HG02623 (cell line): ENCODE measurements around the gene IP6K3.

Experiments
- ATAC-seq: cut with Tn5 transposase; IDR thresholded peaks from one replicate; pipeline ENCODE4 v1.9.1; 2021; ENCODE audit warnings: moderate library complexity; ENCODE audit not compliant: unreplicated experiment

Gene IP6K3

DNA sequence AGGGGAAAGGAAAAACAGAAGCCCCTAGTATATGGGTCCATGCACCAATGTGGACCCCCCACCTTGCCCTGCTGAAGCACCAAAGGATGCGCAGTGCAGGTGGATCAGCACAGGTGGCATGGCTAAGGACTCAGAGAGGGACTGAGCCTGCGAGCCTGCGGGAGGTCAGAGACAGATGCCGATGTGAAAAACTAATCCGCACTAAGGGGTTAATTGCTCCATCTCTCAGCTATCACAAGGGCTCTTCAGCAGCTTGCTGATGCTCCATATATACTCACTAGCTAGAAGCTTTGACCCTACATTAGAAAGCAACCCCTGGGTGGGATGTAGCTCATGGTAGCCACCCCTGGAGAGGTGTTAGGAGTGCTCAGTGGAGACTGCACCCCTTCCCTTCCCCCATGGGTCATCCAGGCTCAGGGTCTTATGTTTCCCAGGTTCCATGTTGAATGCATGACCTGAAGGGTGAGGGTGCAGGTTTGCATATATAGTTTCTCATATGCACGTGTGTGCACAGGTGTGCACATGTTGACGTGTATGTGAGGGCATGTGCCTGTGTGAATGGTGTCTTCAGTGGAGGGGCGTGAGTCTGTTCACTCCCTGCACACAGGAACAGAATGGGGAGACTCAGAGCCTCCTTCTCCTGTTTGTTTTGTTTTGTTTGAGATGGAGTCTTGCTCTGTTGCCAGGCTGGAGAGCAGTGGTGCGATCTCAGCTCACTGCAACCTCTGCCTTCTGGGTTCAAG is 13.4 kb upstream of the IP6K3 start:
- no peak for ATAC-seq

DNA sequence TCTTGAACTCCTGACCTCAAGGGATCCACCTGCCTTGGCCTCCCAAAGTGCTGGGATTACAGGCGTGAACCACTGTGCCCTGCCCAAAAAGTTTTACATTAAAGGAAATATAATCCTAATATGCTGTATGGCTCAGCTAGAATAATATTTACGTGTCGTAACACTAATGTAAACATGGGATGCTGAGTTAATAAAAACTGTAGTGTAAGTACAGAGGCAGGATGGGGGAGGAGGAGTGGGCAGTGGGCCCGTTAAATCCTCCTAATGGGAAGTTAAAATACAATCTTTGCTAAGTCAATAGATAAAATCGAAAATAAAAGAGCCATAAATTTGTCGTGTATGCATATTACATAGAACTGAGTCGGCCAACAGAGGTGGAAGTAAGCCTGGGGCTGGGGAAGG is 12.1 kb upstream of the IP6K3 start:
- no peak for ATAC-seq

DNA sequence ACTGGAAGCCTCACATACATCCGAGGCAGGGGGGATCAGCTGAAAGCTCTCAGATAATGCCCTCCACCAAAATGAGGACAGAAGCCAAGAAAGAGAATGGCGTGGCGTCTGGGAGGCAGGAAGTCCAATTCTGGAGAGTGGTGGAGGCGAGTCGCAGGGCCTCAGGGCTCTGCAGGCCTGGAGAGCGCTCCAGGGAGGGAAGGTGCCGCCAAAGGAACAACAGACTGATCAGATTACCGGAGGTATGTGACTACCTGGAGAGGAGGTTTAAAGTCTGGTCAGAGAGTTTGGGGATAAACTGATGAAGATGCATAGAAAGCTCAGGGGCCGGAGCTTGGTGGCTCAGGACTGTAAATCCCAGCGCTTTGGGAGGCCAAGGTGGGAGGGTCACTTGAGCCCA is 11.2 kb upstream of the IP6K3 start:
- ATAC-seq = no peak

DNA sequence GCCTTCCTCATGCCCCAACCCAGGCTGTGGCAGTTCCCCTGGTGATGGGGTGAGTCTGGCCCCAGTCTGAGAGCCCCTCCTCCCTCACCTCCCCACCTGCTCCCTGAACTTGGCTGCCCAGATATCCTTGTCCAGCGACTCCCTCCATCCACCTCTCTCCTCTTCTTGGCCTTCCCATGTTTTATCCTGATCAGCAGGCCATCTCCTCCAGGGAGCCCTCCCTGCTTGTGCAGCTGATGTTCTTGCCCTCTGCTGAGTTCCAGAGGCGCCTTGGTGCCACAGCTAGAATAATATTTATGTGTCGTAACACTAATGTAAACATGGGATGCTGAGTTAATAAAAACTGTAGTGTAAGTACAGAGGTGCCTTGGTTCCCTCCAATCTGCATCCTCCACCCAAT is 10.4 kb upstream of the IP6K3 start:
- ATAC-seq = no peak

DNA sequence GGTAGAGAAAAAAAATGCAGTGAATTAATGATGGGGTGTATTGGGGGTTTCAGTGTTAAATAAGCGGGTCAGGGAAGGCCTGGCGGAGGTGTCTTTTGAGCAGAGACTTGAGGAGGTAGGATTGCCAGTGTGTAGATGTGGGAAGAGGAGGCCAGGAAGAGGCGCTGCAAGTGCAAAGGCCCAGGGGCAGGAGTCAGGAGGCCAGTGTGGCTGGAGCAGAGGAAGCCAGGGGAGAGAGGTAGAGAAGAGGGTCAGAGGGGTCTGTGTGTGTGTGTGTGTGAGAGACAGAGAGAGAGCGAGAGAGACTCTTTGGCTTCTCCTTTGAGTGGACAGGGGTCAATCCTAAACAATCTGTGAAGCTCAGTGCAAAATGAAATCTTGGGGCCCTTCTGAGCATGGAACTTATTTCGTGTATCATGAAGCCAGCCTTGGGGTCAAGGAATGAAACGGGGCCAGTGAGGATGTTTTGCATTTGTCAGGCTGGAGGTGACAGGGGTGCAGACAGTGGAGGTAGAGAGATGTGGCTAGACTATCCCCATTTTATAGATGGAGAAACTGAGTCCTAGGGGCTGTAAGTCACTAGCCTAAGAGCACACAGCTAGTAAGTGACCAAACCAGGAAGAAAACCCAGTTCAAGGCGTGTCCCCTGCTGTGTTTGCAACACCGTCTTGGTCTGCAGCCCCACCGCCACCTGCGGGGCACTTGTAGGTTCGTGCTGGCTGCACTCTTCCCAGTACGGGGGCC is 9.7 kb upstream of the IP6K3 start:
- ATAC-seq = no peak

DNA sequence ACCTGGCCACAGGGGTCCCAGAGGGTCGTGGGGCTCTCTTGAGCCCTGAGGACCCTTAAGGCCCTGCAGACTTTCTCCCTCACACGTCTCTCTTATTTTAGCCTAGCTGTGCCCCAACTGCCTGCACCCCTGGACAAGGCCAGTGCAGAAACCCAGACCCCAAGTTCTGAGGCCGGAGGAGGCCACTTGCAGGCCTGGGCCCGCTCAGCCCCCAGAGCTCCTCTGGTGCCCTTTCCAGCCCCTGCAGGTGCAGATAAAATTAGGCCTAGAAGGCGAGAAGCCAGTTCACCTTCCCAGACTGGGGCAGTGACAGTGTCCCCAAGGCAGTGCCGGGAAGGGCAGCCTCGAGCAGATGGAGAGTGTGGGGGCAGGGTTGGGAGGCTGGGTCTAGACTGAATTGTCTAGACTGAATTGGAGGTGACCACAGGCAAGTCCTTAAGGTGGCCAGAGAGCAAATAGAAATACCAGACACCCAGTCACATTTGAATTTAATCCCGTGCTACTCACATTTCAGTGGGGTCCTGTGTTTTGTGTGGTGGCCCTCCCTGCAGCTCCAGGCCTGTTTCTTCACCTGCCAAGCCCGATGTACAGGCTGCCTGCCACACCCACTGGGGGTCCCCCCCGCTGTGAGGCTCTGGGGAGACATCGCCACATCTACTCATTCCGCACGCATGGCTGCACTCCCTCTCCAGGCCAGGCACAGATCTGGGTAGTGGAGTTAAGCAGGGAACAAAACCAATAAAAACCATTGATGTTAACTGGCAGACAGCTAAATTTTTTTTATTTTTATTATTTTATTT is 8.6 kb upstream of the IP6K3 start:
- ATAC-seq = no peak

DNA sequence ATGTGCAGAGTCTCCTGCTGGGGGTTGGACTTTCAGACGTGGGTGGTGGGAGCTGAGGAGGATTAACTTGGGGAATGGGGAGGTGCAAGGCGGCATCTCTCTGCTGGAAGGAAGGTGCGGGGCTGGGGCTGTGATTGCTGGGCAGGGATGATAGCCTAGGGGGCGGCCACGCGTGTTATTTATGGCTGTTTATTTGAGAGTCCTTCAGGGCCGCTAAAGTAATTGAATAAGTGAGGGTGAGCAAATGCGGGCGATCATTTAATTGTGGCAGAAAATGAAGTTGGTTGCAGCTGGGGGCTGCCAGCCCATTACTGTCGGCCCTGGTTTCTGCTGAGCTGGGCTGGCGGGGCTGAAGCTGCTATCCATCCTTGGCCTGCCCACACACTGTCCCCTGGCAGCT is 7.5 kb upstream of the IP6K3 start:
- no peak for ATAC-seq

DNA sequence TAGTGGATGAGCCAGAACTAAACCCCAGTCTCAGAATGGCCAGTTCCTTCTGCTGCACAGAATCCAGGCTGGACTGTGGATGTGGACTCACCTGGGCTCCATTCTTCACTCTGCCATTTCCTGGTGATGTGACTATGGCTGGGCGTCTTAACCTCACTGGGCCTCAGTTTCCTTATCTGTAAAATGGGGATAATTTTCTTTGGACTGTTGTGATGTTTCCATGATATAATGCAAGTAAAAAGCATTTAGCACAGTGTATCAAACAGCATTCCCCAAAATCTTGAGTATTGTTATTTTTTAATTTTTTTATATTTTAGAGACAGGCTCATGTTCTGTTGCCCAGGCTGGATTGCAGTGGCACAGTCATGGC is 5.9 kb upstream of the IP6K3 start:
- no peak for ATAC-seq

DNA sequence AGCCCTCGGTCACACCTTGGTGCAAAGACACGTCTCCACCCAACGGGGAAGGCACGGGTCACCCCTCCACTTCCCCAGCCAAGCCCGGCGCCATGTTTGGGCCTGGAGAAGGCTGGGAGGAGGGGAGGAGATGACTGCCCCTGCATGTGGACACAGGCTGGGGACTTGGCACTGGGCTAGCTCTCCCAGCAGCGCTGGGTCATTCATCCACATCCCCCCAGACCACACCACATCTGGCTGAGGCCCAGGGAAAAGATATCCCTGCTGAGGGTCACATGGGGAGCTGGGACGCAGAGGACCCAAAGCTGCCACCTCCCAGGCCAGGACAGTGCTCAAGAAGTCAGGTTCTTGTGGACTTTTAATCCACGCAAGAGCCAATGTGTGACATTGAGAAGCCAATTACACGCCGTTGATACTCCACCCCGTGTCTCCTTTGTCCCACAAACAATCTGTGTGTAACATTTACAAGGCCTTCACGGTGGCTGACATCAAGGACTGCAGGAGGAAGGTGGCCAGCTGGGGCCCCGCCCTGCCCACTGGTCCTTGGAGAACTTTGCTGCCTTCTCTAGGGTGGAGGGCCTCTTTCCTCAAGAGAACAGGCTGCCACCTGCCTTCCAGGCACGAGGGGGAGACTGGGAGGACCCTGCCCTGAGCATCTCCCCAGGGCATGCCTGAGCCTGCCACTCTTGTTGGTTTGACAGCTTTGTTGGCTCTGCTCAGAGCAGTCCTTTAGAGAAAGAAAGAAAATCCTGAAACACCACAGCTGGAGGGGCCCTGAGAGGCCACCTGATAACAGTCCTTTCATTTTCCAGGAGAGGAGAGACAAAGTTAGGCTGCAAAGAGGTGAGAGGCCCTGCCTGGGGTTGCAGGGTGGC is 5.3 kb upstream of the IP6K3 start:
- ATAC-seq = no peak

DNA sequence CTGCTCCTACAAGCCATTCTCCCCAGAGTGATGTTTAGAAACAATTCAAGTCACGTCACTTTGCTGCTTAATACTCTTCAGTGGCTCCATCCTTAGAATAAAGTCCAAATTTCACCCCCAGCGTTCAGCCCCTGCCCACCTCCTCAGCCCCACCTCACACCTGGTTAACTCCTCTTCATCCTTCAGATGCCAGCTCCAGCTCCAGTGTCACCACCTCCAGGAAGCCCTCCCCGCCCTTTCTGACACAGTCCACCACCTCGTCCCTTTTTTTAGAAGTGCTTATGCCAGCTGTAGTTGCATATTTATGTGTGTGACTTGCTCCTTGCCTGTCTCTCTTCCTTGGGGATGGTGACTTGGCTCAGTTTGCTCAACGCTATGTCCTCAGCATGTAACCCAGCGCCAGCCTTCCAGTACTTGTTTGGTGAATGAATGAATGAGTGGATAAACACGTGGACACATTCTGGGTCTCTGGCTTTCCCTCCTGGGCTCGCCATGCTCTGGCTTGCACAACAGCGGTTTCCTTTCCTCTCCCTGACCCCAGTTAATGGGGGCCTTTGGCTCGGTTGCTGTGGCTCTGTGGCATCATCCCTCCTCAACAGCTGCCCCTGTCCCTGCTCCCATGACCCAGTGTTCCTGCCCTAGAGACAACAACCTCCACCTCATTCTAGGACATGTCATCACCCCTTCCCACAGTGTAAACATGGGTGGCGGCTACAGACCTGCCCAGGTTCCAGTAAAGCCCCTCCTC is 3.7 kb upstream of the IP6K3 start:
- no peak for ATAC-seq

DNA sequence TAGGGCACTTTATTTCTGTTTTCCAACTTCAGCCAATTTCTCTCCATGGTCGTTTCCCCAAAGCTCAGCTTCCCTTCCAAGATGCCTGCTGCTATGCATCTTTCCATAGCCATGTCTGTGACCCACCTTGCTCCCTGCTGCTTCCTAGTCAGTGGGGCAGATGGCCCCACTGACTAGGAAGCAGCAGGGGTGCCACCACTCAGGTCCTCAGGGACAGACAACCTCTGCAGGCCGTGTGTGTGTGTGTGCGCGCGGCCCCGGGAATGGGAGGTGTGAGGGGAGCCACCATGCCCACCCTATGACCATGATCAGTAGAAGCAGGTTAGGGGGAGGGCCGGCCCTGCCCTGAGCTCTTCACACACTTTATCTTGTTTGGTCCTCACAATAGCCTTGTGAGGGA is 2.7 kb upstream of the IP6K3 start:
- no peak for ATAC-seq

DNA sequence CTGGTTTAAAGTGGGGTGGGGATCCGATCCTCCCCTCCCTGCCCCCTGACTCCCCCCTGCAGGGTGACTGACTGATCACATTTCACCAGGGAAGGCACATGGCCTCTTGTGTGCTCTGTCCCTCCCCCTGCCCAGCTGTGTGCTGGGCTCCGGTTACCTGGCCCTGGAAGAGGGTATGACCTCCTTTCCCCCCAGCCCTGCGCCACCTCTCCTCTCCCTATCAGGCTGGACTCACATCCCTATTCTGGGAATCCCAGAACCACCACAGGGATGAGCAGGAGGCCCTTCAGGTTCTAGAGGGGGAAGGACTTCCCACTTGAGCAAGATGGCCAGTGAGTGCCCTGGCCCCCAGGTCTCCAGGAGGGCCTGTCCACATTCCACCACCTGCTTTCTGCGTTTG is 2.1 kb upstream of the IP6K3 start:
- no peak for ATAC-seq

DNA sequence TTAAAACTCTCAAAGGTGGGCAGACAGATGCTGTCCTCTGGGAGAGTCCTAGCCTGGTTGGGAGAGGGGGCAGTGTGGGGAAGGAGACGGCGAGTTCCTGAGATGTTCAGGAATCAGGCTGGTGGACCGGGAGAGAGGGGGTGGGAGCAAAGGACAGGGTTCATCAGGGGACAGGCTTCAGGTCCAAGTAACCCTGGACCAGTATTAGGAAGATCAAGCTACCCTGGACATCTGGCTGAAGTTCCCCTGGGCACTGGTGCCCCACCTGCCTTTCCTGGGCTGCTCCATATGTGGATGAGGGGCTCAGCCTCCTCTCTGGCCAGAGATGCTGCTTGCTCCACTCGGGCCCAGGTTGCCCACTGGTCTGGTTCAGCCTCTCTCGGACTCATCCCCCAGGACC is 1.1 kb upstream of the IP6K3 start:
- ATAC-seq = no peak

DNA sequence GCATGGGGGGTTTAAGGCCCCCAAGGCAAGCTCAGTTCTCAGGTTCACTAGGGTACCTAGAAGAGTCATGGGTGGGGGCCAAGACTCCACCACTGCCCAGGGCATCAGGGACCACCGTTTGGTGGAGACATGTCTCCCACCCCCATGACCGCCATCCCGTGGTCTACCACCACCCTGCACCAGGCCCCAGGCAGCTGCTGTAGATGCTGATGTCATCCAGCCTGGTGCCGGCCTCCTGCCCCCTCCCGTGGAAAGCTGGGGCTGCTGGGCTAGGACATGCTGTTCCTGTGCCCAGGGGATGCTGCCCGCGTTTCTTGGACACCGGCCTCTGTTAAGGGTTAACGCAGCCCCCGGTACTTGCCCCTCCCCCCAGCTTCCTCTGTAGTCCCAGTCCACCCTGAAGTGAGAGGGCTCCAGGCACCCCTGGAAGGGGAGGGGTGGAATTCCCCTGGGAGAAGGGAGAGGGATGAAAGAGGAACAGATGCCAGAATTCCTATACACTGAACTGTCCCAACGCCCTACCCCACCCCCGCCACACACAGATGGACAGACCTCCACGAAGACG is 587 bp downstream of the IP6K3 start:
- no peak for ATAC-seq

DNA sequence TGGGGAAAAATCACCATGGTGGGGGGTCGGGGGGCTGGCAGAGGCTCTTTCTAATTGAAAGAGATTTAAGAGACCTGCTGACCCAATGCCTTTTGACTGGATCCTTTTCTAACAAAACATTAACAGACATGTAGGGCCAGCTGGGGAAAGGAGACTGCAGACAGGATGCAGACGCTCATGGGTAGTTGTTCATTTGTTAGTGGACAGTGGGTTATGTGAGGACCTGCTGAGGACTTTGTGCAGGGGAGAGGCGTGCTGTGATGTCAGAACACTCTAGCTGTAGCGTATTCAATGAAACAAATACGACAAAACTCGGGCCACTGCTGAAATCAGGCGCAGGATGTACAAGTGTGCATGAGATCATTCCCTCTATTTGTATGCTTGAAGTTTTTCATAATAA is 1.2 kb downstream of the IP6K3 start:
- ATAC-seq = no peak

DNA sequence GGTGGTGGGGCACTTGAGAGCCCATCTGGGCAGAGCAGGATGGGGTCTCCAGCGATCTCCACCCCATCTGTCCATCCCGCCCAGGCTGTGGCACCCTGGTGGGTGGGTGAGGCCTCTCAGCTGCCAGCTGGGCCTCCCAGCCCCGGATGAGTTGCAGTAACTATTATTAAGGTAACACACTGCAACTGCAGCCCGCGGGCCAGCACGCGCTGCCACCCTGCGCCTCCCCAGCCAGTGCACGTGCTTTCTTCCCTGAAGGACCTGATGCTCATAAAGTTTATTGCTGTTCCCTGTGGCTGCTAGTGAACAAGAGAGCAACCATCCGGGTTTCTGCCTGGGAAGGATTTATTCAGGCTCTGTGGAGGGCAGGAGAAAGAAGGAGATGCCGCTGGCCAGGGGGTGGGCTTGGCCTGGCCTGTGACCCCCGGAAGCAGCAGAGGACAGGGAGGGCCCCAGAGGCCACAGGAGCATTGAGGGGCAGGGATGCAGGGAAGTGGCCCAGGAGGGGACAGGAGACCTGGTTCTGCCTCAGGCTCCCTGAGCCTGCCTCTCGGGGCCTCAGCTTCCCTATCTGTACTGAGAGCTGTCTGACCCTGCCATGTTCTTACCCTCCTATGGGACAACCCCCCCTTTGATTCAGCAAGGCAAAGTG is 1.7 kb downstream of the IP6K3 start:
- ATAC-seq = no peak

DNA sequence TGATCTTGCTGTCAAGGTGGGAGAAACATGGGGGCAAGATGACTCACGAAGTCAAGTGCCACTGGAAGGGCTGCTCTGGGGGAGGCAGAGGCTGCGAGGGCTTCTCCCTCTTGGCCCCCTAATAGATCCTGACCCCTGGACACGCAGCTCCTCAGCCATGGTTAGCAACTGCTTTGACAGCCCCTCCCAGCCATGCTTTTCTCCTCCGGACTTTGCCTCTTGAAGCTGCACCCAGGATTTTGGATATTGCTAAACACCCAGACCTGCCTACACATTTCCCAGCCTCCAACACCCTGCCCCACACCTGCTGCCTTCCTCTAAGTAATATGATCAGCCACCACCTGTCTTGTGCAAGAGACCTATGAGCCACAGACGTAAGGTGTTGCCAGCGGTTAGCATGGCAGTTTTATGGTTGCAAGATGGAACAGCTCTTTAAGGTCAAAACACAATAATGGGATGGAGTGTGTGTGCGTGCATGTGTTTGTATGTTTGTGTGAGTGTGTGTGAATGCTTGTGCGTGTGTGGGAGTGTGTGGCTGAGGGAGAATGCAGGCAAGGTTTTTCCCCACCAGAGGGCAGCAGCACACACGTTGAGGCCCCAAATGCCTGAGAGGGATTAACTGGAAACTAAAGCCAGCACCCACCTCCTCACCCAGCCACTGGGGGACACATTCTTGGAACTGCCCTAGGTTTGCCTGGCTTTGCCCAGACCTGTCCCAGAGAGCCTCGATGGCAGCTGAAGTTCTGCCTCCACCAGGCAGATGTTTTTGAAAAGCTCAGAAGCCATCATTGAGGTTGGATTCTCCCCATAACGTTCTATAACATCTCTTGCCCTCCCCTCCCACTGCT is 2.5 kb downstream of the IP6K3 start:
- no peak for ATAC-seq

DNA sequence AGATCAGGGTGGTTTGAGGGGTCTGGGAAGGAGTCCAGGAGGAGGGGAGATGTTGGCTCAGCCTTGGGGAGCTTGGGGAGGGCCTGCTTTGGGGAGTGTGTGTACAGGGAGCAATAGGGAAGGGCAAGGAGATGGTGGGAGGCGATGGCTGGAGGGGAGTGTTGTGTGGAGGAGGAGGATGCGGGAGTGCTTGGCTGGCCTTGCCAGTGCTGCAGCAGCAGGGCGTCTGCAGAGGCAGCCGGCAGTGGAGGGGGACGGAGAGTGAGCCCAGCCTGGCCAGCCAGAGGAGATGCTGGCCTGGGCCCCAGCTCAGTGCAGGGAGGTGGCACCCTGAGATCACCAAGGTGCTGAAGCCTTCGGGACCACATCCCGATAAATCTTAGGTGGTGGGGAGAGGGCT is 3.9 kb downstream of the IP6K3 start:
- ATAC-seq = no peak

DNA sequence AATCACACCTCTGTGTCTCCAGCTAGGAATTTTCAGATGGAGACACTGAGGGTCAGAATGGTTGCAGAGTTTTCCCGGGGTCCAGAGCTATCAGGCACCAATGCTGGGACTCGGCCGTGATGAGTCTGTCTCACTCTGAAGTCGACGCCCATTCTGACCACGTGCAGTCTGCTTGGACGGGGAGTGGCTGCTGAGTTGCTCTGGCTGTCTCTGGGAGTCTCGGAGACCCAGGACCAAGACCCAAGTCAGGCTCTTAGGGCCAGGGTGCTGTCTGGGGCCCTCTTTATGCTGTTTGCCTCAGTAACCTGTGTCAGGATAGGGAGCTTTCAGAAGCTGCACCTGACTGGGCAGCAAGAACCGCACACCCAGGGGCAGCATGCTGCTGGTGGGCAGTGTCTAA is 4.6 kb downstream of the IP6K3 start:
- no peak for ATAC-seq
